Stimulated activated CD8-positive, alpha-beta memory T cell treated with anti-CD3 and anti-CD28 coated beads, Interleukin-2, amount 100 ng/mL, for 1 hour (primary cell): ENCODE data around the gene CRYGS.
"Not testable (repeated sequence)": the region's sequence is repeated elsewhere in the genome, so short reads cannot be mapped to it uniquely, and the experiment has no call there.

ENCODE experiments used
- DNase-seq, 2 donors: peaks; one replicate each; pipeline ENCODE4 v3.0.0-alpha.2; 2020; ENCODE audit warnings: low read depth in 2 of 2

CRYGS gene

GRCh38 chr3:186519021-186519658 lies 25.0 kb downstream of the CRYGS start:
- DNase-seq: peak; percentile 20 to 35

- DNase-seq: no peak
These were observed 27.0 kb downstream of the CRYGS start for GRCh38 chr3:186517218-186517617.

GRCh38 chr3:186516646-186517045 lies 27.5 kb downstream of the CRYGS start:
- no peak for DNase-seq

GRCh38 chr3:186515125-186515524 lies 29.1 kb downstream of the CRYGS start:
- DNase-seq: no peak

GRCh38 chr3:186514296-186515002 lies 29.7 kb downstream of the CRYGS start:
- no peak for DNase-seq

GRCh38 chr3:186513386-186513785 lies 30.8 kb downstream of the CRYGS start:
- DNase-seq: no peak

GRCh38 chr3:186512570-186513302 lies 31.4 kb downstream of the CRYGS start:
- no peak for DNase-seq

GRCh38 chr3:186511702-186512101 lies 32.5 kb downstream of the CRYGS start:
- no peak for DNase-seq

GRCh38 chr3:186511245-186511644 lies 32.9 kb downstream of the CRYGS start:
- DNase-seq: no peak

GRCh38 chr3:186510374-186511079 lies 33.7 kb downstream of the CRYGS start:
- DNase-seq: no peak

GRCh38 chr3:186509423-186509822 lies 34.8 kb downstream of the CRYGS start:
- DNase-seq: no peak

- no peak for DNase-seq
These were observed 37.3 kb downstream of the CRYGS start for GRCh38 chr3:186506857-186507256.

GRCh38 chr3:186506191-186506739 lies 37.9 kb downstream of the CRYGS start:
- DNase-seq: no peak

- DNase-seq: no peak
These were observed 41.0 kb downstream of the CRYGS start for GRCh38 chr3:186502966-186503712.

GRCh38 chr3:186502138-186502948 lies 41.8 kb downstream of the CRYGS start:
- no peak for DNase-seq

- not testable (repeated sequence) for DNase-seq
These were observed 44.2 kb downstream of the CRYGS start for GRCh38 chr3:186499949-186500348.

- not testable (repeated sequence) for DNase-seq
These were observed 46.2 kb downstream of the CRYGS start for GRCh38 chr3:186498022-186498421.

GRCh38 chr3:186497608-186498007 lies 46.6 kb downstream of the CRYGS start:
- no peak for DNase-seq

- no peak for DNase-seq
These were observed 47.5 kb downstream of the CRYGS start for GRCh38 chr3:186496635-186497034.

- DNase-seq: no peak
These were observed 48.2 kb downstream of the CRYGS start for GRCh38 chr3:186496016-186496415.
